NOMO-1 treated with DMSO at 0.1 percent for 48 hours (cell line): Measurements from ENCODE around the gene WDR86.
A peak's percentile ranks its signal among the peaks of the same experiment; 100 is the strongest.

Source experiments
- DNase-seq: peaks from one replicate; lab custom pipeline; 2025; ENCODE audit not compliant: unreplicated experiment; lab: John Stamatoyannopoulos, UW

WDR86 gene

GRCh38 chr7:151381348-151382078 is 28.3 kb downstream of the WDR86 start:
- no peak for DNase-seq

- peak; percentile 48 for DNase-seq
Observed at GRCh38 chr7:151381098-151381347, 28.8 kb downstream of the WDR86 start.

GRCh38 chr7:151380199-151381097 is 29.4 kb downstream of the WDR86 start:
- no peak for DNase-seq

- no peak for DNase-seq
Observed at GRCh38 chr7:151379534-151380198, 30.2 kb downstream of the WDR86 start.

- DNase-seq: no peak
Observed at GRCh38 chr7:151379193-151379520, 30.7 kb downstream of the WDR86 start.

GRCh38 chr7:151378496-151379192 is 31.2 kb downstream of the WDR86 start:
- DNase-seq: no peak

- no peak for DNase-seq
Observed at GRCh38 chr7:151378011-151378410, 31.8 kb downstream of the WDR86 start.

GRCh38 chr7:151377406-151377805 is 32.4 kb downstream of the WDR86 start:
- no peak for DNase-seq

- DNase-seq: no peak
Observed at GRCh38 chr7:151376218-151376902, 33.5 kb downstream of the WDR86 start.

- no peak for DNase-seq
Observed at GRCh38 chr7:151375530-151376217, 34.2 kb downstream of the WDR86 start.

- no peak for DNase-seq
Observed at GRCh38 chr7:151374726-151375125, 35.1 kb downstream of the WDR86 start.

GRCh38 chr7:151374139-151374538 is 35.7 kb downstream of the WDR86 start:
- no peak for DNase-seq

GRCh38 chr7:151373599-151373998 is 36.2 kb downstream of the WDR86 start:
- no peak for DNase-seq

GRCh38 chr7:151372612-151373265 is 37.1 kb downstream of the WDR86 start:
- DNase-seq: no peak

GRCh38 chr7:151371266-151371665 is 38.6 kb downstream of the WDR86 start:
- DNase-seq: no peak

- peak; percentile 36 for DNase-seq
Observed at GRCh38 chr7:151368136-151368571, 41.7 kb downstream of the WDR86 start.

GRCh38 chr7:151367284-151367683 is 42.6 kb downstream of the WDR86 start:
- DNase-seq: no peak

GRCh38 chr7:151366880-151367222 is 43.0 kb downstream of the WDR86 start:
- DNase-seq: no peak

- no peak for DNase-seq
Observed at GRCh38 chr7:151366166-151366879, 43.5 kb downstream of the WDR86 start.
